HS-27A (cell line): ENCODE measurements around the gene NXPH4.

ENCODE experiments used
- DNase-seq: peaks from one replicate; pipeline ENCODE4 v3.0.0-alpha.2; 2012; ENCODE audit warnings: low read depth, missing footprints

Gene NXPH4

DNA sequence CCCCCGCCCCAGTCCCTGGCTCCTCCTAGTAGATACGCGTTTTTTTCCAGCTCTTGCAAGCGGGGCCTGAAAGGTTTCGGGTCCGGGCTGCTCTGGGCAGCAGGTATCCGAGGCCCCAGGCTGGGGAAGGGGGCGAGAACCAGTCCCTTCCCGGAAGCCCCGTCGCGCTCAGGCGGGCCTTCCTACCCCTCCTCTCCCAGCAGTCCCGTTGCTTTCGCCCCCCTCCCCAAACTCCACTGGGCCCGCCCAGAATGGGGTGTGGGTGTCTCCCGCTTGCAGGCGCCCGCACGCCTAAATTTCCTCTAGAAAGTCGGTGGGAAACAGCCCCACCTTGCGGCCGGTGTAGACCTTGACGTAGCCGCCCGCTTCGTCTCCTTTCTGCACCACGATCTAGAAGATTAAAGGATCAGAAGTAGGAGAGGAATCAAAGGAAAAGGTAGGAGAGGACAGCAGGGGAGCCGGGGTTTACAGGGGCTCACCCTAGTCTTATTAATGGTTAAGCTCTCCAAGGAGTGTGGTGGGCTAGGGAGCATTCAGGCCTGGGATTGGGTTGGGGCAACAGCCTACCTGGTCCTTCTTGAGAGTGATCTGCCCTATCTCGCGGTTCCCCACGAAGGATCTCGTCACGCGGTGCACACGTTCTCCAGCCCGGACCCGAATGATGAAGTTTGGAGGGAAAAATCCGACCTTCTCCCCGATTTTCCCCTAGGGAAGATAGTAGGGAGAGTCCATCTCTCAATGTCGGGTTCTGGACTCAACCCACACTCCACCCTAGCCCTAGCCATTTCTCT is 27.1 kb downstream of the NXPH4 start:
- DNase-seq, result no peak

DNA sequence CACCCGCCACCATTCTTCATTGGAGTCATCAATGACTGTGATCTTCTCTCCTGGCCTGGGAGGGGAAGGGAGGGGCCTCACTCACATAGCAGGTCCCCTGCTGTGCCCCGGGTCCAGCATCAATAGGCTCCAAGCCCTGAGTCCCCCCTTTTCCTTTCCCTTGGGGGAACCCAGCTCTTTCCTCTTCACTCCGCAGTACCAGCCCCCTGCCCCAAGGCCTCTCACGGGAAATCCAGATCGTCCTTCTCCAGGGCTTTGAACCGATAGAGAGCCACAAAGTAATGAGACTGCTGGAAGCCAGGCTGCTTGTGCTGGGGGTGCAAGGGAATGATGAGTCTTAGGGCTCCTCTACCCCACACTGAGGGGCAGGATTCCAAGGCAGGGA is 27.7 kb downstream of the NXPH4 start:
- no peak for DNase-seq

DNA sequence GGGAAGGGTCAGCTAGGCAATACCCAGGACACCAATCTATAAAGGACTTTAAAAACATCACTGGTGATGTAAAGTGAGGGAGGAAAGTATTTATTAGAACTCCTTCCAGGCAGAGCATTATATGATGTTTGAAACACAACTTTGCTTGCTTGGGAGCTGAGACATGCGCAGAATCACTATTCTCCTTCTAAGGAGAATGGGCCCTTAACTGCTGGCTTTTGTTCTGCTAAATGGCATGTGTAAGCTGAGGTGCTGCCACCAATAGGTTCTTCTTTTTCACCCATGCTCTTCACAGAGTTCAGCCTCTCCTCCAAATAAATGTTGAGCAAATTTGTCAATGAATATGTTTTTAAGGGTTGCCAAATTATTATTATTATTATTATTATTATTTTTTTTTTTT is 30.4 kb downstream of the NXPH4 start:
- DNase-seq, result no peak

DNA sequence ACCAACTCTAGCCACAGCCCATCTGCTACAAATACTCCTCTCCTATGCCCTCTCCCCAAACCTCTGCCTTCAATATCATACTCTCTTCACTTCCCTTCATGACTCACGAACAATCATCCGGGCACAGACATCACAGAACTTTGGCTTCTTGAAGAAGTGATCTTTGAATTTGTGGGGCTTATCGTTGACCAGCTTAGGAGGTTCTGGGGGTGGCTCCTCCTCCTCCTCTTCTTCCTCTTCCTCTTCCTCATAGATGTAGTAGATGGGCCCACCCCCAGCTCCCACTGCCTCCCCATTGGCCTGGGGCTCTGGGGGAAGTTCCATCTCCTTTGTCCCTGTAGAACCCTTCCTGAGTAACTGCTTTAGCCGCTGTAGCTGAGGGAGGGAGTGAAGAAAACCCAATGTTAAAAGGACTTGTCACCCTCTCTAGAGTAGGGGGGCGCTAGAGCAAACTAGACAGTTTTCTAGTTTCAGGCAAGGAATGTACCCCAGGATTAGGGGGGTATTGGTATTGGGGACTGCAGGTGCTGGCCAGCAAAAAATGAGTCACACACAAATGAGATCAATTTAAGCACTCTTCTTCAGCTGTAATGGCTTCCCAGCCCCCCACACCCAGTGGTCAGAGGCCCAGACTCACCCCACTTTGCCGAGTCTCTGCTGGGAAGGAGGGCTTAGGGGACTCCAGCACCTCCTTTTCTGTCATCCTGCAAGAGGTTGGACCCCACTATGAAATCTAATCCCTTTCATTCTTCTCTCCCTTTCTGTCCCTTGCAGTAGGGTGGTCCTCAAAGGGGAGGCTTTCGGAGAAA is 32.5 kb downstream of the NXPH4 start:
- DNase-seq, result no peak

DNA sequence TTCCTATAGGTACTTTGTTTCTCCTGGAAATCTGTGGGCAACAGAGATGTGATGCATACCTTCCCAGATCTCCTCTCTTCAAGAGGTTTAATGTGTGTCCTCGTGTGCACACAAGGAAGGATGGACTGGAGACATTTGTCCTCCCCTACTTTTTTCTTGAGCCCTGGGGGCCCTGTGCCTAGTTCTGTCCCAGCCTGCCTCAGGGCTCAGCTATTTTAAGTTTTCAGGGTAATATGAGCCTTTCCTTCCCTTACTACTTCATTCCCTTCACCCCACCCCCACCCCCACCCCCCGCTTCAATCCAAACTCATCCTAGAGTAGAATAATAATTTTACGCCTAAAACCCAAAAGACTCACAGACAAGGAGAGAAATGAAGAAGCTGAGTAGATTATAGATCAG is 33.9 kb downstream of the NXPH4 start:
- no peak for DNase-seq

DNA sequence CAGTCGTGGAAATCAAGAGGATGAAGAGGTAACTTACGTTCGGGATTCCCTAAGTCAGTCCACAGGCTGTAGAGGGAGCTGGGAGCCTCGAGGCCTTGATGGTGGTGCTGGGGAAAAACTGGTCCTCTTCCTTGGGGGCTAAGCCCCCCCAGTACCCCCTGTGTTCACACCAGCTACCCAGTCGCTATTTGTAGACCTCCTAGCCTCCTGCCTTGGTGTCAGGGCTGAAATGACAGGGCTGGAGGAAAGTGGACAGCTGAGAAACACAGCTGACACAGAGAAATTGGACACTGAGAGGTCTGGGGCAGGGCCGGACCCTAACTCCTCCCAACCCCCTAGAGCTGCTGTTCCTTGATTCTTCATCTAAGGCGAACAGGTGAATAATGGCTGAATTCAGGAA is 34.4 kb downstream of the NXPH4 start, which contains the start of gene STAC3:
STAC3 (minus strand) TSS at position 232 of the 400 bp plus-strand sequence. CDS start 1,551 bp downstream, outside the sequence.
- DNase-seq, result no peak

DNA sequence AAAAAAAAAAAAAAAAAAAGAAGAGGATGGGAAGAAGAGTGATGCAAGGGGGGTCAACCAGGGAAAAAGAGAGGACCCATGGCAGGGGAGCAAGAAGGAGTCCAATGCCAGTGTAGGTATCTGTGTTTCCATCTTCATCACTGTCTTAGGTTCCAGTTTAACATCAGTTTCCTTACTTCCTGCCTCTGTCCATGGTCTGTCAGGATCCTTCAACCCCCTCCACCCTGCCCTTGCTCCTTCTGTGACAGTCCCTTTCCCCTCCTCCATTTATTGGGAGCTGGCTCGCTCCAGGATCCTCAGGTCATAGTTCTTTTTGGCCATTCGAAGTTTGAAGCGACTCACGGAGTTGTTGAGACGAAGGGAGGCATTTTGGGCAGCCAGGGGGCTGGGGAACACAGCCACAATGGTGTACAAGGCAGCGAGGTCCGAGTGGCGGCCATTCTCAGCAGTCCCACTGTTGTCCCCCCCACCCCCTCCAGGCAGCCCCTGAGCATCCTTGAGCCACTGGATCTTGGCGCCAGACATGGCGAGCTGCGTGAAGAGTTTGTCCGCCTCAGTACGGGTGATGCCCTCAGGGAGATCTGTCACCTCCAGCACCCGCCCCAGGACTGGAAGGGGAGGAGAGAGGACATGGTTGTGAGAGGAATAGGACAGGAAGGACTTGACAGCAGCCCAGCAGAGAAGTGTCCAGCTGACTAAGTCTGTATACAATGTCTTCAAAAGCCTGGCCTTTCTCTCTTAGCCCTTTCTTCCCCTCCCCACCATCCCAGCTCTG is 38.1 kb downstream of the NXPH4 start:
- no peak for DNase-seq

DNA sequence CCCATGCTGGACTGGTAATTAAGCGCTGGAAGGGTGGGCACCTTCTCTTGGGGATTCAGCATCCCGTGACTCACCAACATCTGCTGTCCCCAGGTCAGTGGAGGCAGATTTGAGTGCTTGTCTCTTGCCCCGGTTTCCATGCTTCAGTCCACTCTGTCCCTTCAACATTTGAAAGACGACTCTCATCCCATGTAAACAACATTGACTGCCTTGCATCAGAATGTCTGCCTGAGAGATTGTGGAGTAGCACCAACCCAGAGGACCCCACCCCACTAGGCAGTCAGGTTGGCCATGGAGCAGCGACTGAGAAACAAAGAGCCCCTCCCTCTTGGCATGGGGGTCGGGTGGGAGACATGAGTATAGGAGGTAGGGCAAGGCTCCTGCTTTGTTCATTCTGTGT is 39.3 kb downstream of the NXPH4 start:
- no peak for DNase-seq

DNA sequence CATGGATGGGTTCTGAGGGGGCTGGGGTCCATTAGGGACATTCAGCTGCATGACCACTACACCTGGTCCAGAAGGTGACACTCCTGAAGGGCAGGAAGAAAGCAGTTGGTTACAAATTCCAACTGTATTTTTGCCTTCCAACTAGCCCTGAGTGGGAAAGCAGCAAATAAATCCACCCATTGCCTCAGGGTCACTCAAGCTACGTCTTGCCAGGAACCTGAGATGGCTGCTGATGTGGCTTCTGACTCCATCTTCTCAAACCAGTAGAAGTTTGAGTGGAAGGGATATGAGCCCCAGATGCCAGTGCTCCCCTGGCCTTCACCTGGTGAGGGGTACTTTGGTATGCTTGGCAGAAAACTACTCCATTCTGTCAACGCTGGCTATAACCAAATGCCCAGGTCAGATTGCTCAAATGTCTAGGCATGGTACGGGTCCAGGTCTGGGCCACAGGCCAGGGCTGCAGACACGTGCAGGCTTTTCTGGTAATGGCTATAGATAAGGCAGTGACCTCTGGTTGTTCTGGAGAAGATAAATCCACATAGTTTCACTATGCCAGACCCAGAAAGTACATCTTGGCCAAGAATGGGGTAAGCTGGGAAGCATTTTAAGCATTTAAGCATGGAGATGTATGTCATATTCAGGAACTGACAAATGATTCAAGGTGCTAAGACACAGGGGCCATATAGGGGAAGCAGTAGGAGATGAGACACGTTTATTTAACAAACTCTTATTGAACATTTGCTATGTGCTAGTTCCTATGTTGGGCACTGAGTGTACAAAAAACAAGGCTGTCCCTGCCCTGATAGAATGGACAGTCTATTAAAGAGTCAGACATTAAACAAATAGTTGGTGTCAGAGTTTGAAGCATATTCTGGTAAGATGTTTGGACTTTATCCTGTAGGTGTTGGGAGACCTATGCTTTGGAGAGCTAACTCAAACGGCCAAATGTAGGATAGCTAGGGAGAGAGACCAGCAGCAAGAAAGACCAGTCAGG is 42.7 kb downstream of the NXPH4 start:
- DNase-seq, result no peak

DNA sequence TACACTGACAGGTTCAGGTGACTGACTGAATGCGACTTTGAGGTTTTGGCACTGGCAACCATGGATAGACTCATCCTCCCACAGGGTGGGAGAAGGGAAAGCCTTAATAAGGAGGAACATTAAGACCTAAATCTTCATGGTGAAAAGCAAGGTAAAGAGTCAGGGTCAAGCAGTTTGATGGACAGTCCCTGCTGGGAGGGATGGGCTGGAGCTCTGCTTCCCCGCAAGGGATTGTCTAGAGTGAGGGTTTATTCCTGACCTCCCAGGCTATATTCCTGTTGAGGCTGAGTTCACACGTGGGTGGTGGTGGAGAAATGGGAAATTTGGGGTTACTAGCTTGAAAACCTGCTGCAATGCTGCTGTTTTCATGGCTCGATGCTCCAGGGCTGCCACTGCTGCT is 43.8 kb downstream of the NXPH4 start:
- no peak for DNase-seq

DNA sequence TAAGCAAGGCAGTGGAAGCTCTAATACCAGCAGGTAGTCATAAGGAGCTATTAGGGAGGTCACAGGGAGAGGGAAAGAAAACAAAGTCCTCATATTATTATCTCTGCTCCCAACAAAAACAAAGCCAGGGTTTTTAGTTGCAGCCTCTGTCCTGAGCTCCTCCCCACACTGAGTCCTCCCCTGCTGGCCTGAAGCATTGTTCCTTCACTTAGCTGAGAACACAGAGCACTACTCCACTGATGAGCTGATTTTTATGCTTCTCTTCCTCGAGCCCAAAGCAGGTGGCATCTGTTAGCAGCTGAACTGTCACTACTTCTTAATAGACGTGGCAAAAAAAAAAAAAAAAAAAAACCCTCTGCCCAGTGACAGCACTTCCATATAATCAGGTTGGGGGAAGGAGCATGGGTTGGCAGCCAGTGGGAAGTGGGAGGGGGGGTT is 44.9 kb downstream of the NXPH4 start:
- no peak for DNase-seq

DNA sequence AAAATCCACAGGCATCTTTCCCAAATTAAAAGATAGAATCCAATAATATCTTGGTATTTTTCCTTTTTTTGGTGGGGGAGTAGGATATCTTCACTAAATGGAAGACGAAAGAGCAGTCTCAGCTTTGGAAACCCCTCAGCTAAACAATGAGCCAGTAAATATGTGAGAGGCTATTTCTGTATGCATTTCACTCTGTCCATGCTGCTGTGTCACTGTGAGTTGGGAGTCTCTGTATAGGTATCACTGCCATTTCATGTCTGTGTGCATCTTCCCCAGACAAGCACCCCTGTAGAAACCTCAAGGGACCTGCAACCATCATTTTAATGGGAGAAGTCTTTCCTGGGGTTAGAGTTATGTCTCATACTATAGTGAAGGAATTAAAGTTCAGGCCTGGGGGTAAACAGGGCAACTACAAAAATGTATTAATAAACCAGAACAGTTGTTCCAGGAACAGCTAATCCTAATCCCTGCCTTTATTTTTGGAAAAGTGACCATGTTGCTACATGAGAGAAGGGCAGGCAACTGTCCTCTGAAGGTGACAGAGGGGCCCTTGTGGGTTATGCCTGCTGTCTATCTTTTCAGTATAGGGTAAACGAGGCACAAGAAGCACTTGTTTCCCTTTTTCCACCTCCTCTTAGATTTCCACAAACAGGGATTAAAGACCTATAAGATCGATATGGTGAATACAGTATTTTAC is 45.7 kb downstream of the NXPH4 start:
- no peak for DNase-seq

DNA sequence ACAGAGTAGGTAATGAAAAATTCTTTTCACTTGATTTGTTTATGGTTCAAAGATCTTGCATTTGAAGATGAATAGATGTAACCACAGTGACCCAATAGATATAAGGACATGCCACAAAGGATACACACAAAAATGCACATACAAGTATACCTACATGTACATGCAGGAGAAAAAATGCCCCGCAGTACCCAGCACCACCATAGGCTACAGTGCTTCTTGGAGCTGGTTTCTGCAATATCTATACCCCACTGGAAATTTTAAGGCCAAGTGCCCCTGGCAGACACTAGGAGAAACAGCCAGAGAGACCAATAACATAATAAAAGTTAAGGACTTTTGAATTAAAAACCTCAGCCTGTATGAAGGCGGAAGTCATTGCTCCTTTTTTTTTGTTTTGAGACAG is 46.5 kb downstream of the NXPH4 start:
- no peak for DNase-seq

DNA sequence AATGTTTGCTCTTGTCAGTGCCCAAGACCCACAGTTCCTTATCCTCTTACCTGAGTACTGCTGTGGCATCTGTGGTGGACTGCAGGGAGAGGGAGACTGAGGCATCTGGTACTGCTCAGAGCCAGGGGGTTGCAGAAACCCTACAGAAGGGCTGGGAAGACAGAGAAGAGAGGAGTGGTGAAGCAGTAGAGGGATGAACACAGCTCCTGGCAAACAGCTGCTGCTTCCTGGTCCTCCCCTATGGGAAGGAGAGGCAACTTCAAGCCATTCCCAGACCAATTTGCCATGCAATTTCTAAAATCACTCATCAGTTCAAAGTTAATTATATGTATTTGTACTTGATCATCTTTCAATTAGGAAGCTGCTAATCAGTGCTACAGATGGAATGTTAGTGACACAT is 50.1 kb downstream of the NXPH4 start:
- DNase-seq, result no peak

DNA sequence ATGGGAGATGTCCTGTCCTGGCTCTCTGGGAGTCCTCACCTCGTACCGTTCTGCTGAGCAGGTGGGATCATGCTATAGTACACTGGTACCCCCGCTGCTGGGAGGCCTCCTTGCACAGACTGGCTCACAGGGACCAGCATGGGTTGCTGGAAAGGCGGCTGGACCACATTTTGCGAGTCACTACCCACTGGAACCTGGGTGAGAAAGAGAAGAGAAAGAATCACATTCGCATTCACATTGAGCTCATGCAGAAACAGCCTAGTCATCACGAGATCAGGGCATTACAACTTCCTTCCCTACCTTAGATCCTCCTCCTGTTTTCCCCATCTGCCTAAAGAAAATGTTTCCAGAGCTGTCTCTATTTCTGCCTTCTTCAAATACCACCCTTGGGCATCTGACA is 51.7 kb downstream of the NXPH4 start:
- DNase-seq, result no peak

DNA sequence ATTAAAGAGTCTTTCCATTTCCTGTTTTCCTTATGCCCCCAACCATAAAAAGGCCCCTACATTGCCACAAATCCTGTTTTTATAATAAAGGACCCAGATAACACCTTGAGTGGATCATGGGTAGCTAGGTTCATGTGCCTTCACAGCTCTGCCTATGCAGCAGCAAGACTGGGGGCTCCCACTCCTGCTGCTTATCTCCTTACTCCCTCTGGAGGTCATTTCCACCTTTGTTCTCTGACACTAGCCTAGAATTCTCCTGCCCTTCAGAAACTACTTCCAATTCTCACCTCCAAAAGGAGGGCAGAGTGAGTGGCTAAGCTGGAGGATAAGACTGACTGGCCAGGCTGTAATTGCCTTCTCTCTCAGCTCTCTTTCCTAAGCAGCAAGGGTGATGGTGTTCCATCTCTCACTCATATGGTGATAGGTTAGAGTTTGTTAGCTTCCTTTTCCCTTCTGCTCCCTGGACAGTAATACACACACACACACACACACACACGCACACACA is 54.4 kb downstream of the NXPH4 start:
- no peak for DNase-seq

DNA sequence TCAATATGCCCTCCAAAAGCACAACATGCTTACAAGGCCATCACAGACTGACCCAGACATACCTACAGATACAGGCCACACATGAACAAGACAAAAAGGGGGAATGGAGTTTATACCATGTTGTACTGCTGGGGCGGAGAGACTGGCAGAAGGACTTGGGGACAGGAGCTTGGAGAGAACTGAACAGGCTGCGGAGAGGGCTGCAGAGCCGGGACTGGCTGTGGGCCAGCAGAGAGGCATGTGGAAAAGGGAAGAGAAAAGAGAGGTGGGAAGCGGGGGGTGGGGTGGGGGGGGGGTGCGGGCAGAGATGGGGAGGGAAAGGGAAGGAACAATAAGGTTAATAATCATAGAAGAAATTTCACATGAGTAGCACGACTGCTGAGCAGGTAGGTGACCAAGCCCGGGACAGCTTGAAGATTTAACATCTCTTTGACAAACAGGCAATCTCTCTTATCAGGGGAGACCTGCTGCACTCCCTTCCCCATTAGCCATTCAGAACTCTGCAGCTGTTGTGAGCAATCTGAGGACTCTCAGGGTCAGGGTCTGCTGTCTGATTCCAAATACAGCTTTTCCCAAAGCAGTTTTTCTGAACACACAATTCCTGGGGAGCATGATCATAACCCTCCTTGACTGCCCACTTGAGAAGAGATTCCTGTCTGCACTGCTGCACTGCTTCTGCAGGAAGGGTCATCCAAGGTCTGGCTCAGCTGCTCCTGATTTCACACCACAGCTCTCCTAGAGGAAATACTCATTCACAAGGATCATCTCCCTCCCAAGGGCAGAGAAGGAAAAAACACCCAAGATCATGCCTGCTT is 56.0 kb downstream of the NXPH4 start:
- no peak for DNase-seq

DNA sequence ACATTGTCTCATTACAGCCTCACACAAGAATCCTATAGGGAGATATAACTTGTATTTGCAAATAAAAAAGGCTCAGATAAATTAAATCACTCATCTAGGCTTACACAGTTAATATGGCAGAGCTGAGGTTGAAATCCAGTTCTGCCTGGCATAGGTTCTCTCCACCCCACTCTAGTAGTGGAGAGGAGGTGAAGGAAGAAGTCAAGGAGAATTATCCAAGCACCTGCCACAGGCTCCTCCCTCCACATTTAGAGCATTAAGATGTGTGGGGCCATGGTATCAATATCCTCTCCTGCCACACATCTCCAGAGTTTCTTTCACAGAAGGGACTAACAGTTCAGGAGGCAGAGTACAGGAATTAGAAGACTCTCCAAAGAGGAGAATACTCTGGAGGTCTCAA is 56.9 kb downstream of the NXPH4 start:
- no peak for DNase-seq
